PC-9 (cell line): Measurements from ENCODE around the gene HSD11B1.

Source experiments
- CTCF ChIP-seq: fragments of 200-600 bp; sonication (generic); conservative IDR thresholded peaks from 2 replicates; pipeline ENCODE4 v1.6.1; 2017; ENCODE audit warnings: mixed run types, antibody characterized with exemption, mild to moderate bottlenecking, moderate library complexity
- EZH2 ChIP-seq: fragments of 200-600 bp; sonication (generic); IDR thresholded peaks from 2 replicates; pipeline ENCODE4 v1.8.0; 2017; ENCODE audit warnings: antibody characterized with exemption, low read depth

- TF ChIP-seq CTCF = no peak
- TF ChIP-seq EZH2 = no peak
Observed at GRCh38 chr1:209678981-209679539, 25.6 kb upstream of the HSD11B1 start.
